OCI-M2 (cell line): ENCODE data around the gene FAM131A.

Source experiments
- DNase-seq: peaks from one replicate; lab custom pipeline; 2025; ENCODE audit not compliant: unreplicated experiment; lab: John Stamatoyannopoulos, UW

FAM131A gene

GRCh38 chr3:184355261-184356040 is 18.1 kb downstream of the FAM131A start:
- DNase-seq = no peak

DNA sequence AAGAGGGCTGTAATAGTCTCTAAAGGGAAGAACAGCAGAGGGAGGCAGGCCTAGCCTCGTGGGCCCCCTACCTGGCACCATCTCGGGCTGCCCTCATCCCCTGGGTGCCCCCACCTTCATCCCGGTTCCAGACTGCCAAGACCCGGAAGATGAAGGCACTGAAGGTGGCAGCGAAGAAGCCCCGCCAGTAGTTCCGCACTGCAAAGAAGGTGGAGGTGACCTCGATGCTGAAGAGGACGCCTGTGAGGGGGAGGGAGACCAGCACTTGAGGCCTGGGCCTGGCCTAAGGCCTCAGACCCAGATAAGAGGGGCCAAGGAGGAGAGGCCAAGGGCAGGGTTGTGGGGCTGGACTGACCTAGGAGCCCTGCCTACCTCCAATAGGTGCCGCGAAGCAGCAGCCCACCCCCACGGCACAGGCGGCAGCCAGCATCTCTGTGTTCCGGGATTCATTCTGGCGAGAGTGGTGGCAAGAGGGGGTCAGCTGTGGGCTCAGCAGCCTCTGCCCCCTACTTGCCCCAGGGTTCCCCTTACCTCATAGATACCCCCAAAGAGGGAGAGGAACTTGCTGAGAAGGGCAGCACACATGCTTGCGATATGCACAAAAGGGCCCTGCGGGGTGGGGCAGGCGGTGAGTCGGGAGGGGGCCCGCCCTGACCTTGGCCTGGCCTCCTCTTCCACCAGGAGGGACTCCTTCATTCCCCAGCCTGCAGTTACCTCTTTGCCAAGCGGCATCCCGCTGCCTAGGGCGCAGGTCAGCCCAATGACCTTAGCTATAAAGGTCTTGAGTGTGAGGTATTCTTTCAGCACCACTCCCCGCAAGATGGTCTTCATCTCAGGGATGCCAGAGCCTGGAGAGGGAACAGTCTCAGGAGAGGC is 20.1 kb downstream of the FAM131A start:
- DNase-seq = no peak

GRCh38 chr3:184358124-184358767 is 20.8 kb downstream of the FAM131A start:
- DNase-seq = no peak

GRCh38 chr3:184358921-184359350 is 21.5 kb downstream of the FAM131A start:
- DNase-seq = no peak

GRCh38 chr3:184359610-184360009 is 22.2 kb downstream of the FAM131A start:
- DNase-seq = no peak

DNA sequence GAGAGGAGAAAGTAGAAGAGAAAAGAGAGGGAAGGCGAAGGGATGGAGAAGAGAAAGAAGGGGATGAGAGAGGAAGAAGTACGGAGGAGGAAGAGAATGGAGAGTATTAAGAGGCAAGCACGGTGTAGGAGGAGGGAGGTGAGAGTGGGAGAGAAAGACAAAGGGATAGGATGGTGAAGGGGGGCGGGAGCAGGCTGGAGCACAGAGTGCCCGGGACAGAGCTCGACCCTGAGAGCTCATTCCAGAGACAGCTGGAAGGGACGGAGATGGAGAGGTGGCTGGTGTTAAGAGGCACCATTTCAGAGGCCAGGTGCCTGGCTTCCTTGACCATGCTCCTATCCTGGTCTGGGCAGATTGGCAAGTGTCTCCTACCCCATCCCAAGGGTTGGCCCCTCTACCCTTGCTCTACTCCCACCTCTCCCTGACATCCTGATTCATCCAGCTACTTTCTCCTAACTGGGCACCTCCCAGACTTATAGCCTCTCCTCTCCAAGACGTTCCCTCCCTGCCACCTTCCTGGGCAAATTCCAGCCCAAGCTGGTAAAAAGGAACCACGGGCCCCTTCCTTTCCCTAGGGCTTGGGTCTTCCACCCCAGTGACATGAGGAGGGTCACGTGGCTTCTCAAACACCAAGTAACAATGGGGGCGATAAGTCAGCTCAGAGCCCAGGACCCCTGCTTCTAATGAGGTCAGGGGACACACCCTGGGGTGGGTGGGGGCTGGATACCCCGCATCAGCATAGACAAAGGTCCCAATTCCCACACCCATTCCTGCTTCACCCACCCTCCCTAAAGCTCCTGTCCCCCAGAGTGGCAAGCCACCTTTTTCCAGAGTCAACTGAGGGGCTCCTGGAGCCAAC is 22.9 kb downstream of the FAM131A start:
- DNase-seq = no peak

- no peak for DNase-seq
Measured at GRCh38 chr3:184360929-184361531, 23.6 kb downstream of the FAM131A start.

DNA sequence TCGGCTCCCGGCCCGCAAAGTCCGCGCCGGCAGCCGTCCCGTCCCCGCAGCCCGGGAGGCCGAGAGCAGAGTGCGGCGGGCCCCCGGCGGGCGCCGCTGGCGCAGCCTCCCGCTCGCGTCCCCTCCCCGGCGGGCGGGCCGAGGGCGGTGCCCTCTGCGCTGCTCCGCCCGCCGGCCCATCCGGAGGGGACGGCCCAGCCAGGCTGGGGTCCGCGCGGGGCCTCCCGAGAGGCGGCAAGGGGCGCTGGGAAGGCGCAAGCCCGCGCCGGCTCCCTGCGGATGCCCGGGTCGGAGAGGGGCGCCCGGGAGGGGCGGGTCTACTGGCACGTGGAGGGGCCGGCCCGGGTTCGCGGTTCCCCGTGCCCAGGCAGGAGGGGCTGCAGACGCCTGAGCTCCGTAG is 24.1 kb downstream of the FAM131A start, which contains the start of the genes CLCN2 and POLR2H:
Gene CLCN2, minus strand, starts transcription at position 74 of the 400 bp plus-strand sequence. CDS start 126 bp downstream, outside the sequence.
Gene POLR2H, plus strand, starts transcription at position 179 of the 400 bp plus-strand sequence. CDS start 1,783 bp downstream, outside the sequence.
- DNase-seq = no peak

- DNase-seq = no peak
Measured at GRCh38 chr3:184361932-184362667, 24.7 kb downstream of the FAM131A start.

DNA sequence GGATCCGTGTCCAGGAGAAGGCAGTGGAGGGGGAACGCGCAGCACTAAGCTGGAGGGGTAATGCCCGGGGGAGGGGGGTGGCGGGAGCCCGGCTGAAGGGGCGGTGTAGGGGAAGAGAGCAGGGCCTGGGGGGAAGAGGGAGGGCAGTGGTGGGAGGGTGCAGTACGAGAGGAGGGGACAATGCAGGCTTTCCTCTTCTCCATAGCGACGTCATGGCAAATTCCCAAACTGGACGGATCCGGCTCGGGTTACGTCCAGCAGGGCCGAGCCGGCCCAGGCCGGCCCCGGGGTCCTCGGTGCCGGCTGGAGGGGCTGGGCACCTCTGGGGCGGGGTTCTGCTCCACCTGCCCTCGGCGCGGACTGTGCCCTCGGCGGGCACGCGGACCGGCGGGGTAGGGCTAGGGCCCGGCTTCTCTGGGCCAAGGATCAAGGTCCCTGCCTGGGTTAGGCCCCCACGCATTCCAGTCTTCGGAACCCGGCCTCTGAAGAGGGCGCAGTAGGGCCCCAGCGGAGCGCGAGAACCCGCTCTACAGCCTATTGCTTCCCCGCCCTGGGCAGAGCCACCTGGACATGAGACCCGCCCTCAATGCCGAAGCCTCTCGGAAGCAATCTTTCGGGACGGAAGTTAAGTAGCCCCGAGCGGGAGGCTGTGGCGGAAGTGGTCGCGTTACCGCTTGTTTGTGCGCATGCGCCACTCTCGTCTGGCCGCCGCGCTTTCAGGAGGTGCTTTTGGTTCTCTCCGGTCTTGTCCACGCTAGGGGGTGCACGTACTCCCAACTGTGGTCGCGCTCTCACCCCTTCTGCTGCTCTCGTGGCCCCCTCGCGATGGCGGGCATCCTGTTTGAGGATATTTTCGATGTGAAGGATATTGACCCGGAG is 25.5 kb downstream of the FAM131A start:
- DNase-seq = peak; percentile 78

GRCh38 chr3:184366619-184367289 is 29.4 kb downstream of the FAM131A start:
- DNase-seq = no peak

- DNase-seq = no peak
Measured at GRCh38 chr3:184368116-184368515, 30.7 kb downstream of the FAM131A start.

DNA sequence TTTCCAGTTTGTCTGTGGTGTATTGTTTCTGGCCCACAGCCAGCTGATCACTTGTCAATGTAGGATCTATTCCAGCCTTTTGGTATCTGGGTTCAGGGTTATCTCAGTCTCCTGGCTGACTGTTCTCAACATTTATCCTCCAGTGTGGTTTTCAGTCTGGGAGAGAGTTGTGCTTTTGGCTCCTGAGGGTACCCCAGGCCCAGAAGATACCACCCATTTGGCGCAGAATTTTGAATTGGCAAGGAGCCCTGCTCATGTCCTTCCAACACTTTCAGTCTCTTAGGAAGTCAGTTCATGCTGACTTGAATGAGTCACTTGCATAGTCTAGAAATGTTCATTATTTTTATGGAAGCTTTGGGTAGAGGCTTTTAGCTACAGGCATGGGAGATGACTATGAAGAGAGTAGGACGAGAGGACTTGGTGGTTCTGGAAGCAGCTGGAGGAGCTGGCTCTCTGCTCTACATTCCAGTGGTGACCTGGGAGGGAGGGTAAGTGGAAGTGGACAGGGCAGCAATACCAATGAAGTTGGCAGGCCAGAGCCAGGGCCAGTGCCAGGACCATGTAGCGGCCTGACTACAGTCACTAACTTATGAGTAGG is 31.3 kb downstream of the FAM131A start:
- DNase-seq = no peak

DNA sequence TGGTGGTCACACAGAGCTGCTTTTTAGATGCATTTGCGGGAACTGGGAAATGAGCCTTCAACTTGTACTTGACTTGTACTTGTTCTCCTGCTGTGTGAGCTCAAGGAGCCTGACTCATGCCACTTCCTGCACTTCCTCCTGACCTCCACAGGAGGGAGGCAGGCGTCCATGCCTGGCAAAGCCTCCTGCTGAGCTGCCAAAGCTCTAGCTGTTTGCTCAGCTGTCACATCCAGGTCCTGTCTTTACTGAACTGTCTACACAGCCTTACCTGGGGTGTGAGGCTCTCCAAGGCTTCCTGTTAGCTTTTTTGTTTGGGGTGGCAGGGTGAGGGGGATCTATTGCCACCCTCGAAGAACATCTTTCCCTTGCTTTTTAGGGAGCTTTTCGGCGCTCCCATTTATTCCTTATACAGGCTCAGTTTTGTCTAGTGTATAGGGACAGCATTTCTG is 34.2 kb downstream of the FAM131A start:
- DNase-seq = peak; percentile 39

- no peak for DNase-seq
Measured at GRCh38 chr3:184372296-184372821, 35.0 kb downstream of the FAM131A start.

- DNase-seq = no peak
Measured at GRCh38 chr3:184372911-184373310, 35.5 kb downstream of the FAM131A start.

DNA sequence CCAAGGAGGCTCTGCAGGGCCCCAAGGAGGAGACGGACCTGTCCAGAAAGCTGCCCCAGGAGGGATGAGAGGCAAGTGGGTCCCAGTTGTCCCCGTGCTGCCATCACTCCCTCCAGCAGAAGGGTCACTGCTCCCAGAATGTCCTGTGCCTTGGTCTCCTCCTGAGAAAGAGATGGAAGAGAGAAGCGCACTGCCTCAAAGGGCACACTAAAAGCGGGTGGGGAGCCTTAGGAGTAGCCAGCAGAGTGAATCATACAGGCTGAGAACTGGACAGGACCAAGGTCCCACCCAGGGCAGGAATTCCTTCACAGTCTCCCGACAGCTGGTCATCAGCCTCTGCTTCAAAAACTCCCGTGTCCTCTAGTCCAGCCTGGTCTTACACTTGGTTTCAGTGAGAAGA is 36.0 kb downstream of the FAM131A start:
- DNase-seq = no peak
